Right ventricle myocardium inferior (tissue), 1 donor: ENCODE data around the gene ARHGEF28. TPM values are rescaled to one million over a fixed set of nuclear protein-coding genes. Genes with fewer than 3 reads are reported as not detected.

ENCODE experiments used
- ATAC-seq: fragments of 200-7000 bp; cut with Tn5 transposase; one replicate; pipeline ENCODE4 v1.9.1; 2020; ENCODE audit warnings: mild to moderate bottlenecking, moderate library complexity
- DNase-seq: peaks from one replicate; pipeline ENCODE4 v3.0.0; 2021; ENCODE audit errors: missing footprints
- intact Hi-C: fragments of 100-400 bp; cut with DNase I; formaldehyde crosslinking; loops from one replicate; pipeline ENCODE4 v1.11.0; 2022
- total RNA-seq: library from RNA; stranded (reverse); fragmentation: NEBNext Ultra II Directional; extraction: Animal tissue kit (Norgen Biotek cat#: 25700); gene quantifications from one replicate; pipeline ENCODE4 v1.2.1, GENCODE V29; 2021
- donor health status: DM: no; HTN: yes; CAD: no; lungs with severe emphysema.

ARHGEF28 gene
- total RNA-seq, 1 donor from 2014 or later = 1.9 TPM

DNA sequence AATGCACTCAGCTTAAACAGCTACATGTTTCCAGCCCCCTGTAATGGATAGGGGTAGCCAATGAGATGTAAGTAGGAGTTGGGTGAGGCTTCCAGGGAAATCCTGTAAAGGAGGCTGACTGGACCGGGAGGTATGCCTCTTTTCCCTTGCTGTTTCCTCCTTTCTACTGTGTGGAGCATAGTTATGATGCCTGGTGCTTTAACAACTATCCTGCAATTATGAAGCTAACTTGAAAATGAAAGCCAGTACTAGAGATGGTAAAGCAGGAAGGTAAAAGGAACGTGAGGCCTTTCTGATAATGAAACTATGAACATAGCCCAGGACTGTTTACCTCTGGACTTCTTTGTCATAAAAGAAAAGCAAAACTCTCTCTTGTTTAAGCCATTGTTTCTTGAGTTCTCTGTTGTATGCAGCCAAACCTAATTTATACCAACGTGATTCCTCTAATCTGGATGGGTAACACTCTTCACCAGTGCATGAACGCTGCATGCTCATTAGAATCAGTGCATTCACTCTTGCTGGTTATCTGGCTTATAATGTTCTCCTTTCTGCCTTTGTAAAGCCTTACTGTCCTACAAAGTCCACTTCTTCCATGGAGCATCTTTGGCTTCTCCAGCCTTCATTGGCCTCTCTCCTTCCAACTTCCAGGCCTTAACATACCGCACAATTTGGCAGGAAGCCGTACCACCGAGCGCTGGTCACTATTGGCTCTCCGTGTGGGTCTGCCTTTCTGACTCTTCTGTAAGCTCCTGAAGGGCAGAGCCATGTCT is 8.3 kb upstream of the ARHGEF28 start:
- no peak for ATAC-seq
- no peak for DNase-seq
- intact Hi-C loops = no loop called here

- ATAC-seq = no peak
- intact Hi-C loops = no loop called here
- no peak for DNase-seq
Observed at GRCh38 chr5:73619606-73620333, 6.2 kb upstream of the ARHGEF28 start.

DNA sequence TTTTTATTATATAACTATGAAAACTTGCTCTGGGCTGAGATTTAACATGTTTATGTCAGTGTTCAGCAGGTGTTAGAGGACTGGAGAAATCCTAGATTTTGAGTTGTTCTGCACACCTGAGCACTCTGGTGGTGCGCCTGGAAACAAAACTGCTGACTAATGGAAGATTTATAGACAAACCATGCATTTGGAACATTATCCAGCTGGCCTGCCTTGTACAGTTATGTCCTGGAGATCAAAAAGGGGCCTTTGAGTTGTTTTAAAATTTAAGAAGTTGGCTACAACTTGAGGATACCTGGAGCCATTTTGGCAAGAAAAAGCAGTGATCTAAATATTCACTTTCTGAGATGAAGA is 5.7 kb upstream of the ARHGEF28 start:
- DNase-seq (no peak), ATAC-seq (no peak)

GRCh38 chr5:73623060-73623459 is 2.9 kb upstream of the ARHGEF28 start:
- DNase-seq (no peak), ATAC-seq (no peak)
- intact Hi-C loops = no loop called here

More for the DNA sequence above, 5.7 kb upstream of the ARHGEF28 start:
- intact Hi-C loops = no loop called here

GRCh38 chr5:73623901-73624404 is 2.0 kb upstream of the ARHGEF28 start:
- DNase-seq = no peak
- intact Hi-C loops = no loop called here
- ATAC-seq = no peak

GRCh38 chr5:73624888-73625287 is 1.1 kb upstream of the ARHGEF28 start:
- ATAC-seq (no peak), DNase-seq (no peak)
- intact Hi-C loops = no loop called here

DNA sequence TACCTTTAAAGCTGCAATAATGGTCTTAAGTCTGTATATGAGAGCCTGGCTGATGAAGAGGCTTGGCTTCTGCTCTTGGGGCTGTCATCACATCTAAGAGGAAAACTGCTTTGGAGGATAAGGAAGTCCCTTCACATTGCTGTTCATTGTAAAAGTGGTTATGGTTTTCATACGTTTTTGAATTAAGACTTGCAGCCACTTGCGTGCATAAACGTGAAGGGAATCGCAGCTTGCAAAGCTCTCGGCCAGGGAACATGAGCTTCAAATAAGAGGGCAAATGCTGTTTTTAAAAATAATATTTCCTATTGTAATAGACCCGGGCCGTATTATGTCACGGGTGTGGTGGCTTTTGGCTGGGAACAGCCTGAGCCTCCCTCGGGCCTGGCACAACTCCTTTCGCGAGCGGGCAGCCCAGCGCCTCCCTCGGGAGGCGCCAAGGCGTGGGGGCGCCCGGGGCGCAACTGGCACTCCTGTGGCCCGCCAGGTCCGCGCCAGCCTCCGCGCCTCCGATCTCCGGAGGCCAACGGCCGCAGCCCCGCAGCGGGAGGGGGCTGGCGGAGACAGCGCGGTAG is 538 bp upstream of the ARHGEF28 start:
- intact Hi-C loops = no loop called here
- ATAC-seq (peak; percentile 56), DNase-seq (peak; percentile 60)

GRCh38 chr5:73626814-73627313 is 868 bp downstream of the ARHGEF28 start:
- DNase-seq = no peak

DNA sequence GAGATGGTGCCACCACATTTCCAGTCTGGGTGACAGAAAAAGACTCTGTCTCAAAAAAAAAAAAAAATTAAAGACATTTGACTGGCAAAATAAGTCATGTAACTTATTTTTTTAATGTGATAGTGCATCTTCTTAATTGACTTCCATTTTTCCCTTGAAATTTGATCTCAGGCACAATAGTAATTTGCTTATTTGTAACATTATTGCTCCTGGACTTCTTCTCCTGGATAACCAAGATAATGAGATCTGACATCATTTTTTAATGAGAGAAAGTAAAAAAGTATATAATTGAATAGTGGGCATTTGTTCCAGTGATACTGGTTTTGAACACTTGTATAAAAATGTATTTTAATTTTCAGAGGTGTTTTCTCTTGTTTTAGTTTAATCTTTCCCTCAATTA is 3.5 kb downstream of the ARHGEF28 start:
- intact Hi-C loops = no loop called here
- no peak for ATAC-seq
- no peak for DNase-seq

More at GRCh38 chr5:73626814-73627313, 868 bp downstream of the ARHGEF28 start:
- intact Hi-C loops = no loop called here
- no peak for ATAC-seq

DNA sequence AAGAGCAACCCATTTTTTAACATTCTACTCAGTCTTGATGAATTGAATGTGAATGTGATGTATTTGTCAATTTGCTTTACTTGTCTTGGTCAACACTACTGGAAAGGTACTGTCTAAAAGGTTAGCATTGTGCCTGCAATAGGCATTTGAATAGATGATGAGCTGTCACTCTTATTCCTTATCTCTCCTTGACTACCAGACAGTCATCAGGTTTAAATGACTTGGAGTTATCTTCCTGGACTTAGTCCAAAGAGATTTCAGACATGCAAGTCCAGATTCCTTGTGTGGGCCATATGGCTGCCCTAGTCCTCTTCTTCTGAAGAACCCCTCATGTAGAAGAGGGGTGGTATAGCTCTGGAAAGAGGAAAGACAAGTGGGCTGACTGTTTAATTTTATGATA is 4.8 kb downstream of the ARHGEF28 start:
- no peak for DNase-seq
- no peak for ATAC-seq
- intact Hi-C loops = no loop called here

GRCh38 chr5:73631500-73631899 is 5.5 kb downstream of the ARHGEF28 start:
- intact Hi-C loops = no loop called here
- no peak for ATAC-seq
- no peak for DNase-seq

DNA sequence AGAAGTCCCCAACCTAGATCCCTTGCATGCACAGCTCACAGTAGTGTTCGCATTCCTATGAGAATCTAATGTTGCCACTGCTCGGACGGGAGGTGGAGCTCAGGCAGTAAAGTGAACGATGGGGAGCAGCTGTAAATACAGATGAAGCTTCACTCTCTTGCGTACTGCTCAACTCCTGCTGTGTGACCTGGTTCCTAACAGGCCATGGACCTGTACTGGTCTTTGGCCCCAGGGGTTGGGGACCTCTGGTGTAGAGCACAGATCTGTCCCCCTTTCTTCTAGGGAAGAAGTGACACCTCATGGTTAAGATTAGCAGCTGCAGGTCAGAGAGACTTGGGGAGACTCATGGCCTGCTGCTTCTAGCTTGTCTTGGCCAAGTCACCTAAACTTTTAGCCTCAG is 7.1 kb downstream of the ARHGEF28 start:
- intact Hi-C loops = no loop called here
- DNase-seq = no peak

GRCh38 chr5:73636408-73636807 is 10.4 kb downstream of the ARHGEF28 start:
- intact Hi-C loops = no loop called here
- DNase-seq (no peak), ATAC-seq (no peak)

More for the DNA sequence above, 7.1 kb downstream of the ARHGEF28 start:
- ATAC-seq = no peak

DNA sequence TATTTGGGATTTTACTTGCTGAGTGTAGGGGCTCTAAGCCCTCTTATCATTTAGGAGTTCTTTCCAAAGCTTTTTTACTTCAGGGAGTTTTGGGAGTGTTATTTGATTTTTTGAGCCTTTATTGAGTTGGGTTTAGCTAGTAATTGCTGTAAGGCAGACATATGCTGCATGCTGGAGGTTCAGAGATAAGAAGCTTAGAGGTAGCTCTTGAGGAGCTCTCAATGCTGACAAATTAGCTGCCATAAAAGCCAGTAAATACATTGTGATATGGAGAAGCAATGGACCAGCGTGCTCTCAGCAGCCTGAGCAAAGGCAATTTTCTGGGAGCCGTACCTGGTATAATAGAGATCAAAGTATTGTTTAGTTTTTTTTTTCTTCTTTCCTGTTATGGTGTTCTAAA is 11.6 kb downstream of the ARHGEF28 start:
- no peak for DNase-seq
- intact Hi-C loops = no loop called here
- no peak for ATAC-seq

GRCh38 chr5:73638344-73639095 is 12.5 kb downstream of the ARHGEF28 start:
- intact Hi-C loops = no loop called here
- no peak for ATAC-seq
- DNase-seq = no peak

DNA sequence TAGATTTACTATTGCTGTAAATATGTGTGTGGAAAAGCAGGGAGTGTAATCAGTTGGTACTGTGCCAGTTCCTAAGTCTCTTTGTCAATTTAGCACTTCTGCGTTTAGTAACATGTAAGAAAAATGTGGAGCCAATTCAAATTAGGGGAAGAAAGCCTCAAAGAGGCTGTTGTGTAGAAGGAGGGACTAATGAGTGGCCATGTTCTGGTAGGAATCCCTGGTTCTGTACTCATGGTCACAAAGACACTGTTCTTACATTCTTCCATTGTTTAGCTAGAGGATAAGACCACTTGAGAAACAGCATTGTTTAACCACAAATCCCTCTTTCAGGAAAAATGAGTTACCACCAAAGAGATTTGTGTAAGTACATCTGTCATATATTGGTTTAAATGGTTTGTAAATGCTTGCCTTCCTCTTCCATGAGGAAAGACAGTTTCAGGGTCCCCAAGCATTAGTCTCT is 14.9 kb downstream of the ARHGEF28 start:
- intact Hi-C loops = no loop called here
- ATAC-seq = no peak
- DNase-seq = no peak

GRCh38 chr5:73641811-73642210 is 15.8 kb downstream of the ARHGEF28 start:
- intact Hi-C loops = no loop called here
- DNase-seq = no peak
- no peak for ATAC-seq

GRCh38 chr5:73642344-73642743 is 16.3 kb downstream of the ARHGEF28 start:
- ATAC-seq = no peak
- intact Hi-C loops = no loop called here
- no peak for DNase-seq

- no peak for DNase-seq
- ATAC-seq = no peak
- intact Hi-C loops = no loop called here
Observed at GRCh38 chr5:73644385-73644963, 18.5 kb downstream of the ARHGEF28 start.
